Mammary epithelial cell (primary cell): Measurements from ENCODE around the gene METRN.
A peak's percentile ranks its signal among the peaks of the same experiment; 100 is the strongest.

Source experiments
- CTCF ChIP-seq, 2 donors: IDR thresholded peaks in 1 of 2; conservative IDR thresholded peaks in 1 of 2; 2 replicates each; pipeline ENCODE4 v1.5.1; 2011 to 2012; ENCODE audit warnings: inconsistent platforms in 2 of 2, low read length in 2 of 2, mild to moderate bottlenecking in 2 of 2, control low read depth in 1 of 2, low read depth in 1 of 2; ENCODE audit not compliant: insufficient read depth in 1 of 2; ENCODE audit errors: extremely low read depth in 1 of 2
- EZH2 ChIP-seq: IDR thresholded peaks from 2 replicates; pipeline ENCODE4 v1.6.1; 2012; ENCODE audit warnings: low read length, inconsistent platforms, borderline replicate concordance

DNA sequence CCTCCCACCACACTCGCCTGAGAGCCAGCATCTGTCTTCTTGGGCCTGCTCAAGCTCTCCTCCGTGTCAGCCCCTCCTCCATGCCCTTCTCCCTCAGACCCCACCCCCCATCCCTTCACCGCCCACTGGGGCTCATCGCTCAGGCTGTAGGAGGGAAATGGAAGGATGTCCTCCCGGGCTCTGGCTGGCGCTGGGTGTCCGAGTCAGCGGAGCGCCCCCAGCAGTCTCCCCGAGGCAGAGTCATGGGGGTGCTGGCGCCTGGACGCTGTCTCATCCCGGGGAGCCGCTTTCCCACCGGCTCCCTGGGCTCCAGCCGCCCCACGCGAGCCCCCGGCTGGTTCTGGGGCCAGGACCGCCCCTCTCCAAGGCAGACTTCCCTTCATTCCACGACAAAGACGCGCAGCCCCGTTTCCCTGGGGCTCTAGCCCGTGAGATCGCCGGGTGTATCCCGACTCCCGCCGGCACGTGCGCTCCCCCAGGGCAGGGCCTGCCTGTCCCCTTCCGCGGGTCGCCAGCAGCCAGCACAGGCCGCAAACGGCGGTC, 5.6 kb downstream of the METRN start:
- TF ChIP-seq CTCF (conservative IDR thresholded peaks at IDR 0.05 in 1 of 2, IDR thresholded peaks at IDR 0.05 in 1 of 2; ENCODE audit: extremely low read depth in 1 of 2, insufficient read depth in 1 of 2, low read depth in 1 of 2, low read length in 2 of 2) (peak in 1 of 2 donors; percentile 28), EZH2 (no peak)
